ENCODE results near the gene HLA-A. TPM values are rescaled to one million over a fixed set of nuclear protein-coding genes. Genes with fewer than 3 reads are reported as not detected.
"Not testable (repeated sequence)": the region's sequence is repeated elsewhere in the genome, so short reads cannot be mapped to it uniquely, and the experiment has no call there.

The HLA-A gene
- total RNA-seq, 1 donor from 2014 or later, result 256 TPM

DNA sequence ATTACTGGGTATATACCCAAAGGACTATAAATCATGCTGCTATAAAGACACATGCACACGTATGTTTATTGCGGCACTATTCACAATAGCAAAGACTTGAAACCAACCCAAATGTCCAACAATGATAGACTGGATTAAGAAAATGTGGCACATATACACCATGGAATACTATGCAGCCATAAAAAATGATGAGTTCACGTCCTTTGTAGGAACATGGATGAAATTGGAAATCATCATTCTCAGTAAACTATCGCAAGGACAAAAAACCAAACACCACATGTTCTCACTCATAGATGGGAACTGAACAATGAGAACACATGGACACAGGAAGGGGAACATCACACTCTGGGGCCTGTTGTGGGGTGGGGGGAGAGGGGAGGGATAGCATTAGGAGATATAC is 37.7 kb downstream of the HLA-A start:
- DNase-seq; ATAC-seq; intact Hi-C loops (cut with micrococcal nuclease): not testable (repeated sequence)

DNA sequence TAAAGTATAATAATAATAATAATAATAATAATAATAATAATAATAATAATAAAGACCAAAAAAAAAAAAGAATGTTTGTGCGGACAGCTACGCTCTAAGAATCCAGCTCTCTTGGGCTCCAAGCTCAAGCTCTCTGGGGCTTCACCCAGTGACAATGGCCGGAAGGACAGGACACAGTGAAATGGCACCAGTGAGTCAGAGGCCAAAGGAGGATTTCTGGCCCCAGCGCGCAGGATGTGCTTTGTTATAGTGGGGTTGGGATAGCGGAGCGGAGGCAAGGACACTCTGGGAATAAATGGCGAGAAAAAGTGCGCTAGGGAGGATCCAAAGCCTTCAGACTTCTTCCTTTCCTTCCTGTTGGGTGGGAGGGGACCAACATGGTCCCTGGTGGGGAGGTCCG is 38.2 kb downstream of the HLA-A start:
- no peak for DNase-seq
- ATAC-seq, result no peak
- intact Hi-C loops (cut with micrococcal nuclease), result no loop called here

DNA sequence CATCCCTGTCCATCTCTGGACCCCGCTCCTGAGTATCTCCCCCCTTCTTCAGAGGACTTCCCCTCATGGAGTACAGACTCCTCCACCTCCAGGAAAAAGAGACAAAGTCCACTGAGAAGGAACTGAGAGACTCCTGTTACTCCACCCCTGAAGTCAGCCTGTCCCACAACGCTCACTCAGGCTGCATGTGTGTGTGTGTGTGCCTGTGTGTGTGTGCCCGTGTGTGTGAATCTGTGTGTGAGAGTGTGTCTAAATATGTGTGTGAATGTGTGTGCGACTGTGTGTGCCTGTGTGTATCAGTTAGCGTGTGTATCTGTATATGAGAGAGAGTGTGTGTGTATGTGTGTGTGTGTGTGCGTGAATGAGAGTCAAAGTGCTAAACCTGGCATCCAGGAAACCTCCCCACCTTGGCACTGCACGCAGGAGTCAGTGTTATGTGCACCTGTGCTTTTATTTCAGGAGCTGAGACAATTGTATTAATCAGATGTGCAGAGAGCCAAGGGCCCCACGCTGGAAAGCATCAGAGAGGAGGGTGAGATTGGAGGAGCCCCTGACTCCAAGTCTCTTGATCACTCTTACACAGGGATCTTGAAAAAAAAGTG is 39.0 kb downstream of the HLA-A start:
- intact Hi-C loops (cut with micrococcal nuclease), result no loop called here
- DNase-seq, result no peak
- ATAC-seq, result no peak

DNA sequence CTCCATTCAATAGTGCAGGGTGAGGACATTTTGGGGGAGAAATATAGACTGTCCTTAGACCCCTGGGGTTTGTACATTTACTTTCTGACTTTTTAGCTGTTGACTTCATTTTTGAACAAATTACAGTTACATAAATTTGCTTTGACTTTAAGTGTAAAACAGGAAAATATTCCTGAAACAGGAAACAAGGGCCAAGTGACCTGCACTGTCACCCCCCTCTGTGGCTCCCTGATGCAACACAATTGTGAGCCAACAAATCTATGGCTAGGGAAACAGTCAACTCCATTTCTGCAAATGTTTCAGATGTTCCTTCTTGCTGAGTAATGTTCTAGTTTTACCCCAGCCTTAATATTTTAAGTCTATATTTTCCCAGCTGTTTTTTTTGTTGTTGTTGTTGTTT is 39.8 kb downstream of the HLA-A start:
- intact Hi-C loops (cut with micrococcal nuclease), result no loop called here
- DNase-seq (no peak), ATAC-seq (no peak)

DNA sequence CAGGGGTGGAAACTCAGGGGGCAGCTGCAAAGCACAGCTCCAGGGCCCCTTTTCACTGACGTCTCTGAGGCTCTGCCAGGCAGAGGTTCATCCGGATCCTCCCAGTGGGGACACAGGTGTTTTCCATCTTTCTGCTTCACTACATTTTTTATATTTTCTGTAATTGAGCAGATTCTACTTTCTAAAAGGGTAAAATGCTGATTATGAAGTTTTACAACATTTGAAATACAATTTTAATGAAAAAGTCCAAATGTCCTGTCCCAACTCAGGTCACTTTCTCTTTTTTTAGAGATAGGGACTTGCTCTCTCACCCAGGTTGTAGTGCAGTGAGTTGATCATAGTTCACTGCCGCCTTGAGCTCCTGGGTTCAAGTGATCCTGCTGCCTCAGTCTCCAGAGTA is 41.9 kb downstream of the HLA-A start:
- ATAC-seq, result no peak
- no peak for DNase-seq
- intact Hi-C loops (cut with micrococcal nuclease), result no loop called here

DNA sequence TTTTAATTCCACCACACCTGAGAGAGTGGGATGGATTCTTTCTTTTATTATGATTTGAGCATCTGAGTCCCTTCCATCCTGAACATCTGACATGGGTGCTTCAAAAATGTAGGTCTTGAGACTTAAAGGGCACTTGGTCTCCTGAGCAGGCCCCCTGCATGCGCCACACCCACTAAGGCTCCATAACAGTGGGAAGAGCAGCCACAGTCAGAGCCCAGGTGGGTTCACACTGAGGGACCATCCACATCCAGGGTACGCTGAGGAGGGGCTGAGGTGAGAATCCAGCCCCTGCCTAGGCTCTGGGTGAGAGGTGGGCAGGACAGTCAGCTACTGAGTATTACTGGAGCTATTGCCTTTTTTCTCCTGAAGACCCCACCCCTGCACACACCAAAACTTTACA is 42.7 kb downstream of the HLA-A start:
- DNase-seq (no peak), ATAC-seq (no peak)
- intact Hi-C loops (cut with micrococcal nuclease), result no loop called here

DNA sequence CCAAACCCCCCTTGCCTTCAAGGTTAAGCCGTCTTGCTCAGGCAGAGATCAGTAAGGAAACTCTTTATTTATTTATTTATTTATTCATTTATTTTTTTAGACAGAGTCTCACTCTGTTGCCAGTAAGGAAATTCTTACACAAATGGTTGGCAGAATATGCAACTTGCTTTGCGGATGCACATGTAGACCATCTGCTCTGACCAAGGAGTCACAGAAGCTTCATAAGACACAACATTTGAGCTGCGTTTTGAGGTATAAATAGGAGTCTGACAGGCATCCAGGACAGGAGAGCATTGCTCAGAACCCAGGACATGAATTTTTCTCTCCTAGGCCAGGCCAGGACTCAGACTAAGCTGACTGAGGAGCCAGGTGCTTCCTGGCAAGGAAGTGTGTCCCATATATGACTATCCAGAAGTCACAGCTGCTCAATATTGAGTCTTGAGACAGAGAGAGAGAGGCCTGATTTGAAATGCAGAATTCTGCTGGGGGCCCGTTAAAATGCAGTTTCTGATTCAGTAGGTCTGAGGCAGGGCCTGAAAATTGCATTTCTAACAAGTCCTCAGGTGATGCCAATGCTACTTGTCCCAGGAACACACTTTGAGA is 43.9 kb downstream of the HLA-A start:
- DNase-seq (no peak), ATAC-seq (no peak)
- intact Hi-C loops (cut with micrococcal nuclease), result no loop called here

DNA sequence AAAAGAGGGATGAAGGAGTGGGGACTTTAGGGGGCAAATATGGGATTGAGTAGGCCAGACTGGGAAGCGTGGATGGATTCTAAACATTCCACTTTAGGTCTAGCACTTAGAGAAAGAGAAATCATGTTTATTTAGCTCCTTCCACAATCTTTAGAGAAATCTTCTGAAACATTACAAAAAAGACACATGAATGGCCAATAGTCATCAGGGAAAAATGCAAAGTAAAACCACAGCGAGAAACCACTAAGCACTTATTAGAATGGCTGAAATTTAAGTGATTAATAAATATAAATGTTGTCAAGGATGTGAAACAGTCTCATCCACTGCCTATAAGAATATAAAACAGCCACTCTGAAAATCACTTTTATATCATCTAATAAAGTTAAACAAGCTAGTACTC is 46.9 kb downstream of the HLA-A start:
- DNase-seq, result no peak
- ATAC-seq, result no peak
- intact Hi-C loops (cut with micrococcal nuclease), result no loop called here

DNA sequence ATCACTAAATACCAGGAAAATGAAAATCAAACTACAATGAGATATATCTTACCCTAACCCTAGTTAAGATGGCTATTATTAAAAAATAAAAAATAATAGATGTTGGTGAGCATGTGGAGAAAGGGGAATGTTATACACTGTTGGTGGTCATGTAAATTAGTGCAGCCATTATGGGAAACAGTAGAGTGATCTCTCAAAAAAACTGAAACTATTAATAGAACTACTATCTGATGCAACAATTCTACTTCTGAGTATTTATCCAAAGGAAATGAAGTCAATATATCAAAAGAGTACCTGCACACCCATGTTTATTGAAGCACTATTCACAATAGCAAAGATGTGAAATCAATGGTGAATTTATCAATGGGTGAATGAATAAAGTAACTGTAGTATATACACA is 48.6 kb downstream of the HLA-A start:
- no peak for DNase-seq
- intact Hi-C loops (cut with micrococcal nuclease), result no loop called here
- no peak for ATAC-seq

DNA sequence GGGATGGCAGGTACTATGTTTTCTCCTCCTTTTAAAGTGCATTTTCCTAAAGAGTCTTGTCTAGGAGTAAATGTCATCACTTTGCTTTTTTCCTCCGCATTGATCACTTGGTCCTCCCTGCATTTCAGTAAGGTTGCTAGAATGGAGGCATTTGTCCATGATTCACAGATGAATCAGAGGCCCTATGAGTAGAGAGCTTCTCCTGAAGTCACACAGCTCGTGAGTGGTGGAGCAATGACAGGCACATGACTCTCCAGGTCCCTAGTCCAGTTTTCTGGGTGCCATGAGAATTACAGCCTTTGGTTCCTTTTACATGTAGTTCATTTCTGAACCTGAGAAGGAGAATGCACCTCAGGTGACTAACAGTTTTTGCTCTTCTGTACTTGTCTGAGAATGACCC is 50.5 kb downstream of the HLA-A start:
- intact Hi-C loops (cut with micrococcal nuclease), result no loop called here
- DNase-seq (no peak), ATAC-seq (no peak)

DNA sequence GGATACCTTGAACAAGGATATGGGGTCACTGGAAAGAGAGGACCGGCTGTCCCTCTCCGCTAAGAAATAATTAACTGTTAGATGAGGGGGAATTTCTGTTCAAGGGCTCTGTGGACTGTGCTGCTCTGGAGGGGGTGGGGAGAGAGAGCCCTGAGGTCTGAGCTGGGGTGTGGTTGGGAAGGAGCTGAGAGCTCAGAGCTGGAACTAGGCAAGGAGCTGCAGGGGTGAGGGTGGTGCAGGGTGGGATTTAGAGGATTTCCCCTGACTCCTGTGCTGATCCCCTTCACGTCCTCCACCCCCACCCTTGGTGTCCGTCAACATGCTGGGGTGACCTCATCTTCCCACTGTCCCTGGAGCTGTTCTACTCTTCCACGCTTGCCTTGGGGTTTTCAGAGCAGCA is 52.5 kb downstream of the HLA-A start:
- DNase-seq, result no peak
- intact Hi-C loops (cut with micrococcal nuclease), result no loop called here
- ATAC-seq, result no peak

DNA sequence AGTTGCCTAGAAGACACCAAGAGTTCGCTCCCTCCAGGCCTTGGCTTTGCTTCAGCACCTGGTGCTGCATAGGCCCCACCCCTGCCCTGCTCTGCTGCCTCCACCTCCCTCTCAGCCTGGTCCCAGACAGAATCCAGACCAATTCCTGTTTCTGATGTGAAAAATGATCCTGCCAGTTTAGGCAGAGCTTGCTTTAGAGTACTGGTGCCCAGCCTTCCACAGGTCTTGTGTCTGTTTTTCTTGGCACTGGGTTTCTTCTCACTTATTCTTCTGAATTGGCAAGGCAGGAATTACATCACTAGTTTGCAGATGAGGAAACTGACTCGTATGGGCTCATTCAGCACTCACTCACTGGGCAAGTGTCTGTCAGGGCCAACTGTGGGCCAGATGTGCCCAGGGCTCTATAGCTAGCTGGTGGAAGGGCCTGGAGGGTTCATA is 53.0 kb downstream of the HLA-A start:
- intact Hi-C loops (cut with micrococcal nuclease), result no loop called here
- no peak for ATAC-seq
- no peak for DNase-seq

Other genes starting within 250 kb of the HLA-A start
- gene HLA-F, start 219.1 kb upstream of the HLA-A start, total RNA-seq, result 32.3 TPM
- not detected for gene HLA-G, start 114.7 kb upstream of the HLA-A start, total RNA-seq
- gene POLR1H, start 118.7 kb downstream of the HLA-A start, total RNA-seq, result 16.1 TPM
- gene PPP1R11, start 124.7 kb downstream of the HLA-A start, total RNA-seq, result 44.1 TPM
- not detected for gene RNF39, start 133.2 kb downstream of the HLA-A start, total RNA-seq
- not detected for gene TRIM31, start 170.6 kb downstream of the HLA-A start, total RNA-seq
- not detected for gene TRIM40, start 193.6 kb downstream of the HLA-A start, total RNA-seq
- not detected for gene TRIM10, start 218.7 kb downstream of the HLA-A start, total RNA-seq
- gene TRIM15, start 221.0 kb downstream of the HLA-A start, total RNA-seq, result not detected

All from left ventricle myocardium superior (tissue), 1 donor.